H1 (cell line): Measurements from ENCODE around the gene HLA-F. TPM values are rescaled to one million over a fixed set of nuclear protein-coding genes. Genes with fewer than 3 reads are reported as not detected.

ENCODE experiments used
- HDAC2 ChIP-seq, 2 experiments: fragments of 300-600 bp in 1 of 2; sonication (generic) in 1 of 2; IDR thresholded peaks; 2 replicates each; pipeline ENCODE4 v1.6.1; 2011 to 2012; ENCODE audit warnings: low read depth in 2 of 2, low read length in 2 of 2, mild to moderate bottlenecking in 2 of 2, moderate library complexity in 2 of 2, borderline replicate concordance in 1 of 2, inconsistent platforms in 1 of 2
- PHF8 ChIP-seq: fragments of 200-600 bp; sonication (generic); conservative IDR thresholded peaks from 2 replicates; pipeline ENCODE4 v1.7.1; 2012; ENCODE audit warnings: low read depth, mild to moderate bottlenecking, inconsistent platforms, low read length, moderate library complexity
- TAF7 ChIP-seq: optimal IDR thresholded peaks from 2 replicates; pipeline ENCODE3; 2011; ENCODE audit warnings: low read depth, mild to moderate bottlenecking, inconsistent platforms, low read length, moderate library complexity, borderline replicate concordance
- polyA plus RNA-seq, 7 experiments: library from polyadenylated mRNA; depleted of rRNA in 3 of 7; stranded (reverse) in 5 of 7; unstranded in 2 of 7; fragments of >200 nt in 5 of 7; fragments of 200-250 nt in 2 of 7; gene quantifications; 1 replicate in 5 of 7; 2 replicates in 1 of 7; 4 replicates in 1 of 7; pipeline versions ENCODE4 v1.2.1 to v1.2.3, GENCODE V29; 2011 to 2013; ENCODE audit warnings: missing spikeins in 2 of 7, mixed read lengths in 2 of 7
- total RNA-seq: library from RNA; stranded (reverse); fragmentation: NEBNext Ultra II Directional; extraction: Animal tissue kit (Norgen Biotek cat#: 25700); gene quantifications from 2 replicates; pipeline ENCODE4 v1.2.1, GENCODE V29; 2021
- TF ChIP-seq, protein P1 (sequence below), 3 experiments: IDR thresholded peaks; 1 replicate in 2 of 3; 2 replicates in 1 of 3; pipeline versions ENCODE4 v1.5.1 to v1.6.1; 2011; ENCODE audit warnings: low read length in 3 of 3, mild to moderate bottlenecking in 3 of 3, inconsistent platforms in 2 of 3, low read depth in 1 of 3, moderate library complexity in 1 of 3; ENCODE audit not compliant: insufficient read depth in 1 of 3; ENCODE audit errors: control extremely low read depth in 1 of 3

The HLA-F gene
- total and polyA plus RNA-seq, 2 of the 8 experiments (the other 6 are each of a cell fraction or from before 2014, with no cell fraction given): 9.6 to 11.7 TPM

DNA sequence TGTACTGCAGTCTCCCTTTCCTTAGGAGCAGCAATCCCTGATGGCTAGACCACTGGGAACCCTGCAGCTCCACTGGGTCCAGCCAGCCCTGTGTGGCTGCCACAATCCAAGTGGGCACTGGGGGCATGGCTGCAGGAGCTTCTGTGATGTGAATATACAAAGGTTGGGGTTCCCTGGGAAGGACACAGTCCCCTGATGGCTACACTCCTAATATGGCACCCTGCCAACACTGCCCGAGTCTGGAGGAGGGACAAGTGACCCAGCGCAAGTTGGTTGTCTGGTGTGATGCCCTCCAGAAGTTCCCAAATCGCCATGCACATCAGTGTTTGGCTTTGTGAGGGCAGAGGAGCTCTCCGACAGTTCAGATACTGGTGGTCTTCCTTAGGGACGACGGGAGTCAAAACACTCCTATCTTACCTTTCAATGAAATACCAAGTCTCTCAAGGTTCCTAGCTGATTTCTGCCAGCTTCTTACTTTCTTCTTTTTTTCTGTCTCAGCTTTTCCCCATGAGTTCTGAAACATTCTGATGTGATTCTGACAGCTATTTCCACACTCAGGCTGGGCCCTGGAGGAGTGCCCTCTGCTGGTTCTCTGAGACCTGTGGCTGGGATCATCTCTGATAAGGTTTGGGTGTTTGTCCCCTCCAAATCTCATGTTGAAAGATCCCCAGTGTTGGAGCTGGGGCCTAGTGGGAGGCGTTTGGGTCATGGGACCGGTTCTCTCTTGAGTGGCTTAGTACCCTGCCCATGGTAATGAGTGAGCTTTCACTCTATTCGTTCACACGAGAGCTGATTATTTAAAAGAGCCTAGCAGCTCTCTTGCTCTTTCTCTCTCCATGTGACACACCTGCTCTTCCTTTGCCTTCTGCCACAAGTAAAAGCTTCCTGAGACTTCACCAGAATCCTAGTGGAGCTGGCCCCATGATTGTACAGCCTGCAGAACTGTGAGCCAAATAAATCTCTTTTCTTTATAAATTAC, 26.8 kb upstream of the HLA-F start (continued):
- 0 out of 4 replicates have a peak, but pooled peaks of 1 of the 2 experiments have one; percentile 13 for TF ChIP-seq HDAC2 (IDR thresholded peaks at IDR 0.05; ENCODE audit: borderline replicate concordance in 1 of 2, low read depth in 2 of 2, low read length in 2 of 2)
- no peak for TF ChIP-seq PHF8
- no peak for TF ChIP-seq TAF7
- TF ChIP-seq, protein P1, sequence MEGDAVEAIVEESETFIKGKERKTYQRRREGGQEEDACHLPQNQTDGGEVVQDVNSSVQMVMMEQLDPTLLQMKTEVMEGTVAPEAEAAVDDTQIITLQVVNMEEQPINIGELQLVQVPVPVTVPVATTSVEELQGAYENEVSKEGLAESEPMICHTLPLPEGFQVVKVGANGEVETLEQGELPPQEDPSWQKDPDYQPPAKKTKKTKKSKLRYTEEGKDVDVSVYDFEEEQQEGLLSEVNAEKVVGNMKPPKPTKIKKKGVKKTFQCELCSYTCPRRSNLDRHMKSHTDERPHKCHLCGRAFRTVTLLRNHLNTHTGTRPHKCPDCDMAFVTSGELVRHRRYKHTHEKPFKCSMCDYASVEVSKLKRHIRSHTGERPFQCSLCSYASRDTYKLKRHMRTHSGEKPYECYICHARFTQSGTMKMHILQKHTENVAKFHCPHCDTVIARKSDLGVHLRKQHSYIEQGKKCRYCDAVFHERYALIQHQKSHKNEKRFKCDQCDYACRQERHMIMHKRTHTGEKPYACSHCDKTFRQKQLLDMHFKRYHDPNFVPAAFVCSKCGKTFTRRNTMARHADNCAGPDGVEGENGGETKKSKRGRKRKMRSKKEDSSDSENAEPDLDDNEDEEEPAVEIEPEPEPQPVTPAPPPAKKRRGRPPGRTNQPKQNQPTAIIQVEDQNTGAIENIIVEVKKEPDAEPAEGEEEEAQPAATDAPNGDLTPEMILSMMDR (IDR thresholded peaks at IDR 0.05; ENCODE audit: control extremely low read depth in 1 of 3, insufficient read depth in 1 of 3, low read depth in 1 of 3, low read length in 3 of 3): peak; percentile 66 to 80 (median 80)
- TF ChIP-seq, all 59 proteins: peak for 4
